GM19351 (cell line): ENCODE data around the gene PARP14.
"Not testable (repeated sequence)": the region's sequence is repeated elsewhere in the genome, so short reads cannot be mapped to it uniquely, and the experiment has no call there.

Experiments
- ATAC-seq: cut with Tn5 transposase; IDR thresholded peaks from one replicate; pipeline ENCODE4 v1.9.1; 2021; ENCODE audit warnings: mild to moderate bottlenecking, moderate library complexity; ENCODE audit not compliant: unreplicated experiment

The PARP14 gene

DNA sequence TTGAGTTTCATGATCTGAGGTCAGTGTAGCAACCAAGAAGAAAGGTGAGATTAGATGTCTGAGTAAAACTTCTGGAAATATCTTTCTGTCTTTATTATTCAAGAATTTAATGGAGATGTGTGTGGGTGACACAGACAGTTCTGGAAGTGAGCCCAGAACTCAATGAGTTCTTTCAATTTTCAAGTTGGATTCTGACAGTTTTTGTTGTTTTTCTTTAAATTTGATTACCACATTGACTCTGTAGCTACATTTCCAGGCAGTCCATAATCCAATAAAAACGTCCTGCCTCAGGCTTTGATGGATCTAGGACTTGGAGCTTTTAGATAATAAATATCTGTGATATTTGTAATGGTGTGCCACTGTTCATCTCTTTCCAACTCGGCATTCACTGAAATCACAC is 3.9 kb upstream of the PARP14 start:
- no peak for ATAC-seq

DNA sequence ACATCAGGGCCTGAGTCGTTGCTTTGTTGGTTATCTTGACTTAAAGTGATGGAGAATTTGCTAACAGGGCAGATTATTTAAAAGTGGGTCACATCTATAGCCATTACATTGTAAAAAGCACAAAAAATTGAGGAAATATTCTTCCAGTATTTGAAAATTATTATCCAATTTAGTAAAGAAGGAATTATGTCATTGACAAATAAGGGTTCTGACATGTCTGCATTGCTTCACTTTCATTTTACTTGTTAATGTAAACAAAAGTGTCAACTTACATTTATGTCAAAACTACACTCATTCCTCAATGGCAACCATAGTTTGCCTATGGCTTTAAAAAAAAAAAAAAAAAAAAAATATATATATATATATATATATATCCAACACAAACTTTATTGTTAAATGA is 3.4 kb upstream of the PARP14 start:
- ATAC-seq, result no peak

DNA sequence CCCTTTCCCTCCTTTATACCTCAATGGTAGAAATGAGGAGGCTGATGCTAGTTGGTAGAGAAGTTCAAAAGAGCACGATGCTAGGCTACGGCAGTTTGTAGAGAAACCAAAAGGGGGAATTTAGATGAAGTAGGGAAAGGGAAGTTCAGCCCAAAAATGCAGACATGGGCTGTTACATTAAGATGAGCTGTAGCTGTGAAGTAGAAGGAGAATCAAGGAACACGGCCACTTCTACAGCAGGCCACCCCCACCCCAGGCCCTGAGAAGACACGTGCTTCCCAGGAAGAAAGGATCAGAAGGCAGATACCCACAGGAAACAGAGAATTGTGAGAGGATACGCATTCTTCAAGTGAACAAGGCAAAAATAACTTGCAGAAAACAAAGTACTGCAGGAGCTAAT is 2.1 kb upstream of the PARP14 start:
- ATAC-seq, result no peak

DNA sequence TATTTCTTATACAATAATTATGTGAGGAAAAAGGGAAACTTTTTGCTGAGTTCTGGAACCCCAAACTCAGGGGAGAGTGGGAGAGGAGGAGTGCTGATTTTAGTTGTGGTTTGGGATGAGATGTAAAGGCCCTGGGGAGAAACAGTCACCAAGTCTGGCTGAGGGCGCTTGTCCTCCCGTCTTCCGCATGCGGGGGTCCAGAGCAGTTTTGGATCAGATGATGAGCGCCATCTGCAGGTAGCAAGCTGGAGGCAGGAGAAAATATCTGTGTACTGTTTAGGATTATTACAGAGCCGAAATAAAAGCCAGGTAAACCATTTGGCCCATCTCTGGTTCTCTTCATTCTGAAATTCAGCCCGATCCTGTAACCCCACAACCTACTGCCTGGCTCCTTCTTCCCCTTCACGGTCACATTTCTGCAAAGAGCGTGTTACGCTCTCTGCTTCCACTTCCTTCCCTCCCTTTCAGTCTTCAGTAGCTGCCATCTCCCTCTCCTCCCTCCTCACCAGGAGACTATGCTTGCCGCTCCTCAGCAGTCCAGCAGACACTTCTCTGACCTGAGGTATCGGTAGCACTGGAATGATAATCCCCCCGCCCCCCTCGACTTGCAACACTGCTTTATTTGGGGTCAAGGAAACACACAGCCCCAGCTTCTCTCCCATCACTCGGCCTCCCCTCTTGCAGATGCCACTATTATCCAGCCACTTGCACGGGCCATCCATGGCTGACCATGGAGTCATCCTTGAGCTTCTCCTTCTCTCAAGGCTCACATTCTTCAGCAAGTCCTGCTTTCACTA is 1.4 kb upstream of the PARP14 start:
- peak; percentile 38 for ATAC-seq

DNA sequence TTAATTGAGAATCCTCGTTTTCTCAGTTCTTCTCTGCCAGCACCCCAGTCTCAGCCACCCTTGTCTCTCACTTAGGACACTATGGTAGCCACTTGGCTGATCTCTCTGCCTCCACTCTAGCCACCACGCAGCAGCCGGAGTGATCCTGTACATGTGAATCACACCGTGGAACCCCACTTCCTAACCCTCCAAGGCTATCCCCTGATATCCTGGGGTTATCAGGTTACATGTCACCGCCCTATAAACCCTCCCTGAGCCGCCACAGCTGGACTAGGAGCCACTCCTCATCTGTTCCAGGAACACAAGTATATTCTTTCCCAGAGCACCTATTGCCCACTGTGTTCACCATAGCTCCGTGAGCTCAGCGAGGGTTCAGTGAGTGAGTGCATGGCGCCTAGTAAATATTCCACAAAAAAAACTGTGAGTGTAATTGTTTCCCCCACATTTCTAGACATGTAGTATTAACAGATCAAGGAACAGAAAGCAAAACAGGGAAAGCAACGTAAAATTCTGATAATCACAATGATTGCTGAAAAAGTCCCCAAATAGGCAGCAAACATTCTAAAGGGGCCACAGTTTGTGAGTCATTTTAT is 661 bp upstream of the PARP14 start:
- ATAC-seq, result no peak

DNA sequence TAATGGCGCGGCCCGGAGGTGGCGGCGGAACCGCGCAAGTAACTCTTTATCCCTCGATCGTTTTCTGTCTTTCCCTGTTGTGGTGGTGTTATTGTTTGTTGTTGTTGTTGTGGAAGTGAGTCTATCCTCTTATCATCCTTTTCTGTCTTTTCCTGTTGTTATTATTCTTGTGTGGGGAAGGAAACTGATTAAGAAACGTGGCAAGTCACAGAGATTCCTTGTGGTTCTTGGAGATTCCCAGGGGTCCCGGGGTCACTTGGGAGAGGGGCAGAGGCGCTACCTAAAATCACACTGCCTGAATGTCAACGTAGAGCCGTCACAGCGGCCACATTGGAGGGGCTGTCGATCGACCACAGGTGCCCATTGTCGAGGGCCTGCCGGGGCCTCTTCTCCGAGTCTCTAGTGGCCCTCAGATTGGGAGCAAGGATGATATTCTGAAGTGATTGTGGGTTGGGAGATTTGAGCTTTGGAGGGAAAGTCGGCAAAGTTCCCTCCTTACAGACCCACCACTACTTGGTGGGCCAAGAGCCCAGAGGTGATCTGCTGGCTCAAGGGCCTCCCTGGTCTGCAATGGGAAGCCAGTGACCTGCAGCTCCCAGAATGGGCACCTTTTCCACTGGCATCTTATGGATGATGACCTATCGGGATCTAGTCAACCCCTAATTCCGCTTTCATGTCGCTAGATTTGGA is 790 bp downstream of the PARP14 start:
- no peak for ATAC-seq

DNA sequence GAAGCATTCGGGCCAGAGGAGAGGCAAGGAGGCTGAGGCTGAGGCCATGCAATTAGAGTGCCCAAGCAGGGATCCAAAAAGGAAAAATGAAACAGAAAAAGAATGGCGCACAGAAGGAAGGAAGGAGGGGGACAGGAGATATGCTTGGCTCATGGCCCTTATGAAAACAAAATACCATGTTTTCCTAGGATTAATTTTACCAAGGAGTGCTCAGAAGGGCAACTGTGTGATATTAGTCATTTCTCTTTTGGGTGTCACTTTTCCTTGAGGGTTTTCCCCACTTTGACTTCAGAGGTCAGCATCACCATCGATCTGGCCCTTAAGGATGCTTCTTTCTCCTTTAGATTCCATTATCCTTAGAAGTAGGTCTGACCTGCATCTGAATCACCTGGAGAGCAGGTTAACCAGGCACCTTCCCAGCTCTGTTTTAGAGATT is 1.4 kb downstream of the PARP14 start:
- ATAC-seq, result no peak

DNA sequence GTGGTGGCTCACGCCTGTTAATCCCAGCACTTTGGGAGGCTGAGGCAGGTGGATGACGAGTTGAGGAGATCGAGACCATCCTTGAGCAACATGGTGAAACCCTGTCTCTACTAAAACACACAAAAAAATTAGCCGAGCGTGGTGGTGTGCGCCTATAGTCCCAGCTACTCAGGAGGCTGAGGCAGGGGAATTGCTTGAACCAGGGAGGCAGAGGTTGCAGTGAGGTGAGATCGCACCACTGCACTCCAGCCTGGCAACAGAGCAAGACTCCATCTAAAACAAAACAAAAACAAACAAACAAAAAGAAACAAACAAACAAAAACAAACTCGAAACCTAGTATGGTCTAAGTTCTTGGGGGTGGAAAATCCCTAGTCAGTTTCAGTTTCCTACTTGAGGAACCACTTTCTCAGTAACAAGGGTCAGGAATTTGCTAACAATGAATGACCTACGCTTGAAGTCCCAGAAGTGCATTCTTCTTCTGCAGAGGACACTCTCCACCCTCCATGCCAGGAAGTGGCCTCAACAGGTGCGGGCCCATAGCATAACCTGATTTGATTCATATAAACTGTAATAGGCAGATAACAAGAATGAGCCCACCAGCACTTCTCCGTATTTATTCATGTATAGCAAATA is 2.3 kb downstream of the PARP14 start:
- not testable (repeated sequence) for ATAC-seq

DNA sequence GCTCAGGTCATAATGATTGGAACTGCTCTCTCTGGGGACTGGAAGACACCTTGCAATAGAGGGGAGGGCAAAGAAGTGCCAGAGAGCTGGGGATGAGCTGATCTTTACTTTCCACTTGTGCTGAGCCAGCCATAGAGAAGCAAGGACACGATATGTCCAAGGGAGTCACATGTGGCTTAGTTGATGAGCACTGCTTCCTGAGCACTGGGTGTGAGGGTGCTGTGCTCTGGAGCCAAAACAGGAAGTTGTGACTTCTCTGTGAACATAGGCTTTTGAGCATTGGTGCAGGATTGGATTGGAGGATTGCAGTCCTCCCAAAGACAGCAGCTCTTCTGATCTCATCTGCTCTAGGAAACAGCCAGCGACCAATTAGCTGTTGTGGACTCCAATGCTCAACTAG is 6.7 kb downstream of the PARP14 start:
- ATAC-seq, result no peak

DNA sequence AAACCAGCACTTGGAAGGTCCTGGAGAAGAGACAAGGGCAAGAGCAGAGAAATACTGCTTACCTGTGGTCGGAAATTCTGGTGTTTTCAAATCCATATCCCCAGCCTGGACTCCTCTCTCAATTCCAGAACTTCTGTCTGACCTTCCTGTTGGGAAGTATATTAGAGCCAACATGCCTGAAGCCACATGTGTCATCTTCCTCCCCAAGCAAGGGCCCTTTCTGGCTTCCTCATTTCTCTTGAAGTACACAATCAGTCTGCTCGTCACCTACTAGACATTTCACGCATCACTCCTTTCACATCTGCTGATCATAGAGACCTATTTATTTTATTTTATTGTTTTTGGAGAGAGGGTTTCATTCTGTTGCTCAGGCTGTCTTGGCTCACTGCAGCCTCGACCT is 8.4 kb downstream of the PARP14 start:
- no peak for ATAC-seq

DNA sequence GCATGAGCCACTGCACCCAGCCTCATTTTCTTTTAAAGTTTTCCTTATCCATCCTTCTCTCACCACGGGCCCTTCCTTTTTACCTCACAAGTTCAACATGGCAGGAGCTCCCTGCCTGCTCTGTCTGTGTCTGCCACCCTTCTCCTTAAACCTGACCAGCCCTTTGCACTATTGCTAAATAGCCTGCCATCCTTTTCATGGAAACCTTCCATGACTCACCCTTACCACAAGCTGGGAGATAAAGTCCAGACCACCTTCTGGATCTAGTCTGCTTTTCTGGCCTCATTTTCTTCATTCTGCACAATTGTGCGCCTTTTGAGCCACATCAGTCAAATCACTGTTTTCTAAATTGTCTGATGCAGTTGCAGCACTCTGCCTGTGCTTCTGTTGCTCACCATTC is 8.9 kb downstream of the PARP14 start:
- ATAC-seq, result no peak

DNA sequence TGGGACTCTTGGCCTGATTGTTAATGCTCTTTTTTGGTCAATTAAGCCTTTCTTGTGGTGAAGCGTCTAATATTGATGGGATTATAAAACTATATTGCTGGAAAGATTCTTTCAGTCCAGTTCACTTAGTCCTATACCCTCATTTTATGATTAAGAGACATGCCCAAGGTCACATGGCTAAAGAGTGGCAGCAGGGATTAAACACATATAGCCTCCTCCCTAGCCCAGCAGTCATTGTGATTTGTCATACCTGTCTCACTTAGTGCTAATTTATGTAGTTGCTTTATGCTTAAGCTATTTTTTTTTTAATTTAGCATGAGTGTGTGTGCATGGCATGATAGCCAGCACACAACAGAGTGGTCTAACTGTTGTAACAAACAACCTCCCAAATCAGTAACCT is 9.5 kb downstream of the PARP14 start:
- no peak for ATAC-seq

DNA sequence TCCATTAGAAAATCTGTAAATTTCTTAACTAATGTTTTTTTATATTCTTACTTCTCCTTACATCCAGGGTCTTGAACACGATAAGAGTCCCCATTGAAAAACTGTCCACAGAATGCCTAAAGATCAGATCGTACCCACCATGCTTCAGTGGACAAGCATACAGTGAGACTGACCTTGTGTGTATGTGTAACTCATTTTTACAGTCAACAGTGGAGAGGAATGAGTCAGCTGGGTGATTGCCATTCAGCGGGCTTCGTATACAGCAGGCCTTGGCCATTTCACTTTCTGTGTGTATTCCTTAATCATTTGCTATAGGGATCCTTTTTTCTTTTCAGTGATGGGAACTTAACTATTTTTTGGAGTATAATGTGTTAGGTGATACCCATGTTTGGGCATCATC is 10.6 kb downstream of the PARP14 start:
- ATAC-seq, result peak; percentile 75

DNA sequence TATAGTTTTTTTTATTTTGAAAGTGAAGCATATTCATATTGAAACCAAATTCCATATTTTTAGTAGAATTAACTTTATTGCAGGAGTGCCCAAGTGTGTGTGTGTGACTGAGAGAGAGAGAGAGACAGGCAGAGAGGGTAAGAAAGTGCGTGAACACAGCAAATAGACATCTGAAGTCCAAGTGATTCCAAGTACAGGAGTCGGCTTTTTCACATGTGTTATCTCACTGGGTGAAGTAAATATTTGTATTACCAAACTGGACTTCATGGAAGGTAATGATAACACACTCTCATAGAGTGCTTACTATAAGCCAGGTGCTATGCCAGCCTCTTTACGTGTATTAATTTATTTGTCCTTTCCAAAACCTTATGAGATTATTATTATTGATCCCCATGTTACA is 12.0 kb downstream of the PARP14 start:
- ATAC-seq, result no peak

DNA sequence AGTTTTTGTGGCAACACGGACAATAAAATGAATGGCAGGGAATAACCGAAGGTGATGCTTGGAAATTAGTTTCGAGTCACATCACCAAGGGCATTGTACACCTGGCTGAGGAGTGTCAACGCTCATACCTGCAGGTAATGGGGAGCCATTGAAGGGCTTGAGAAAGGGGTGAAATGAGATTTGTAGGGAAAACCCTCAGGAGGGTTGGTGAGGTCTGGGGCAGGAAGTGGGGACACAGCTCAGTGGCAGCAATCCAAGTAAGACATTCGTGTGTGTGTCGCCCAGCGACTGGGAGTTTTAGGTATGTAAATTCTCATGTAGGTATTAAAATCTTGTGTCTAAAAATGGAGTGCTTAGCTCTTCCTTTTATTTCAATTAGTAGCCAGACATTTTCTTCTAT is 14.3 kb downstream of the PARP14 start:
- peak; percentile 45 for ATAC-seq

DNA sequence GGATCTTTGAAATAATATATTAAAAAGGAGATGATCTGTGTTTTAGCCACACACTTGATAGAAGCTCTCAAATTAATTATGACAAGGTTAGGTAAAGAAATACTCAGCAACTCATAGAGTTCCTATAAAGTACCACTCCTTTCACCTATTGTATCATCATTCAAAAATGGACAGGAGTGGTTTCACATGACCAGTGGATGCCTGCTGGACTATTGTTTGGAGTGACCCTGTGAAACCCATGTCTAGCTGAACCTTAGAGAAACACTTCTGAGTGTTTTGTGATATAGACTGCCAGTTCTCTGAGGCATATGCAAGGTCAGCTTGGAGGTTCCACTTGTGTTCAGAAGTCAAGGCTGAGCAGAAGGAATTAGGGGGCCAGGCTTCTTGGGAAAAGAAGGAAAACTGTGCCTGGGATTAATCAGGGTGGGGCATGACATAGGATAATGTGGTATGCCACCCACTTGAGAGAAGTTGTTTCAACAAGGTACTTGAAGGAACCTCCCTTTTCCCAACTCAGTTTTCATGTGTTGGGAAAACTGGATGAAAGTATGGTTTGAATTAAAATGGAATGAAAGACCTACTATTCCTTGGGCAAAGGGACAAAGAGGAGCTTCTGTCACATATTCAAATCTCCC is 15.4 kb downstream of the PARP14 start:
- no peak for ATAC-seq

DNA sequence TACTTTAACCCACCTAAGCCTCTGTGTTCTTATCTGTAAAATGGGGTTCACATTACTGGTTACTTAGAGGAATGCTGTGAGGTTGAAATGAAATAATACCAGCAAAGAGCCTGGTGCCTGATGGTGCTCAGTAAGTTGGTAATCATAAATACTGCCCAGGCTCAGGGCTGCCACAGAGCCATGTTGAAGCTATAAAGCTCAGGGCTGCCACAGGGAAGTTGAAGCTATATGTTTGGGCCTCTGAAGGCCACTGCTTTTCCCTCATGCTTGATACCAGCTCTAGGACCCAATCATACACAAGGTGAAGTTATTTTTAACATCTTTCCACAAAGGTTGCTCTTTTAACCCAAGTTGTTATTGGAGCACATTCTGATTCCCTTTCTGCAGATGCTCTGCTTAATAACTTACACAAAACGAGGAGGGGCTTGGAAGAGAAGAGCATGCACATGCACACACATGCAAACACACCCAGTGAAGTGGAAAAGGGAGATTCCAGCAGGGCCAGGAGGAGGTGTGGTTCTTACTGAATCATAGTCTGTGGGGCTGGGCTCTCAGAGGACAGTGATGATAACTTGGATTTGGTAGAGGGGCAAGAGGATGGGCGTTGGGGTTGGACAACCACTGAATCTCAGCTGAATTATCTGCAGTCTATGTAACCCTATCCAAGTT is 17.4 kb downstream of the PARP14 start:
- peak; percentile 91 for ATAC-seq

DNA sequence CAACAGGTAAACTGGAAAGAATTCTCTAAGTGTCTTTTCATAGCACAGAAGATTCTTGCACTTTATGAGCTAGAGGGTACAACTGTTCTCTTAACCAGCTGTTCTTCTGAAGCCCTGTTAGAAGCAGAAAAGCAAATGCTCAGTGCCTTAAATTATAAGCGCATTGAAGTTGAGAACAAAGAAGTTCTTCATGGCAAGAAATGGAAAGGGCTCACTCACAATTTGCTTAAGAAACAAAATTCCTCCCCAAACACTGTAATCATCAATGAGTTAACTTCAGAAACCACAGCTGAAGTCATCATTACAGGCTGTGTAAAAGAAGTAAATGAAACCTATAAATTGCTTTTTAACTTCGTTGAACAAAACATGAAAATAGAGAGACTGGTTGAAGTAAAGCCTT is 19.6 kb downstream of the PARP14 start:
- ATAC-seq, result no peak

DNA sequence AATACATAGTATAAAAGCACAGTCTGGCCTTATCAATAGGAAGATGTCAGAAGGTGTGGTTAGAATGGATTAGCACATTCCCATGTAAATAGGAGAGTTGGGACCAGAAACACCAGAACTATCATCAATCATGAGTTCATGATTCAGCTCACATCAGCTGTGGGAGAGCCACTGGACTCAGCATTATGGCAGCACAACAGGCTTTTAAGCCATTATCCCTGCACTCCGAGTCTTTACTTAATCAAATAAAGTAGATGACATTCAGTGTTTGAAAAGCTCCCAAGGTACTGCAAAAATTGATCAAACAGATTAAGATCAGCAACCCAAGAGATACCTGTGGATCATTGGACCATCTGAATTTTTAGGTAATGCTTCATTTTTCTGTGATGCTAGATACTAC is 24.7 kb downstream of the PARP14 start:
- ATAC-seq, result no peak

DNA sequence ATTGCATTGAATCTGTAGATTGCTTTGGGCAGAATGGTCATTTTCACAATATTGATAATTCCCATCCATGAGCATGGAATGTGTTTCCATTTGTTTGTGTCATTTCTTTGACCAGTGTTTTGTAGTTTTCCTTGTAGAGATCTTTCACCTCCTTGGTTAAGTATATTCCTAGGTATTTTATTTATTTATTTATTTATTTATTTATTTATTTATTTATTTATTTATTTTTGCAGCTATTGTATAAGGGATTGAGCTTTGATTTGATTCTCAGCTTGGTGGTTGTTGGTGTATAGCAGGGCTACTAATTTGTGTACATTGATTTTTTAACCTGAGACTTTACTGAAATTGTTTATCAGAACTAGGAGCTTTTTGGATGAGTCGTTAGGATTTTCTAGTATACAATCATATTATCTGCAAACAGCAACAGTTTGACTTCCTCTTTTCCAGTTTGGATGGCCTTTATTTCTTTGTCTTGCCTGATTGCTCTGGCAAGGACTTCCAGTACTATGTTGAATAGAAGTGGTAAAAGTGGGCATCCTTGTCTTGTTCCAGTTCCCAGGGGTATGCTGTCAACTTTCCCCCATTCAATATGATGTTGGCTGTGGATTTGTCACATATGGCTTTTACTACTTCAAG is 30.1 kb downstream of the PARP14 start:
- ATAC-seq, result not testable (repeated sequence)
